ENCODE measurements around the gene CALCB.

The CALCB gene

GRCh38 chr11:15099267-15099666 is 25.9 kb downstream of the CALCB start:
- H3K4me1 ChIP-seq (ENCODE audit: insufficient read depth, low read length): no peaks in the 10 kb centered on the region

GRCh38 chr11:15101072-15101709 is 27.8 kb downstream of the CALCB start:
- Histone ChIP-seq H3K36me3 (ENCODE audit: insufficient read depth, low read length) (no peaks in the 10 kb centered on the region), H3K9me3 (ENCODE audit: control insufficient read depth, insufficient read depth, low read length) (no peaks in the 10 kb centered on the region), H3K4me1 (ENCODE audit: insufficient read depth, low read length) (no peaks in the 10 kb centered on the region), H3K9ac (ENCODE audit: low read depth, low read length) (no peak overlapping the region)

More at GRCh38 chr11:15099267-15099666, 25.9 kb downstream of the CALCB start:
- Histone ChIP-seq H3K9ac (ENCODE audit: low read depth, low read length) (no peak overlapping the region), H3K9me3 (ENCODE audit: control insufficient read depth, insufficient read depth, low read length) (no peaks in the 10 kb centered on the region), H3K36me3 (ENCODE audit: insufficient read depth, low read length) (no peaks in the 10 kb centered on the region)

- Histone ChIP-seq H3K9ac (ENCODE audit: low read depth, low read length) (no peak overlapping the region), H3K36me3 (ENCODE audit: insufficient read depth, low read length) (no peaks in the 10 kb centered on the region), H3K9me3 (ENCODE audit: control insufficient read depth, insufficient read depth, low read length) (no peaks in the 10 kb centered on the region), H3K4me1 (ENCODE audit: insufficient read depth, low read length) (no peaks in the 10 kb centered on the region)
Observed at GRCh38 chr11:15104166-15104565, 30.8 kb downstream of the CALCB start.

GRCh38 chr11:15106201-15106965 is 33.0 kb downstream of the CALCB start:
- H3K4me1 ChIP-seq (ENCODE audit: insufficient read depth, low read length): no peaks in the 10 kb centered on the region
- no peak overlapping the region for H3K9ac ChIP-seq (ENCODE audit: low read depth, low read length)
- H3K9me3 ChIP-seq (ENCODE audit: control insufficient read depth, insufficient read depth, low read length): no peaks in the 10 kb centered on the region
- H3K36me3 ChIP-seq (ENCODE audit: insufficient read depth, low read length): no peaks in the 10 kb centered on the region

- no peaks in the 10 kb centered on the region for H3K9me3 ChIP-seq (ENCODE audit: control insufficient read depth, insufficient read depth, low read length)
- no peaks in the 10 kb centered on the region for H3K36me3 ChIP-seq (ENCODE audit: insufficient read depth, low read length)
- no peaks in the 10 kb centered on the region for H3K4me1 ChIP-seq (ENCODE audit: insufficient read depth, low read length)
- no peak overlapping the region for H3K9ac ChIP-seq (ENCODE audit: low read depth, low read length)
Observed at GRCh38 chr11:15107730-15108515, 34.5 kb downstream of the CALCB start.

- no peaks in the 10 kb centered on the region for H3K36me3 ChIP-seq (ENCODE audit: insufficient read depth, low read length)
- H3K4me1 ChIP-seq (ENCODE audit: insufficient read depth, low read length): no peaks in the 10 kb centered on the region
- no peak overlapping the region for H3K9ac ChIP-seq (ENCODE audit: low read depth, low read length)
- no peaks in the 10 kb centered on the region for H3K9me3 ChIP-seq (ENCODE audit: control insufficient read depth, insufficient read depth, low read length)
Observed at GRCh38 chr11:15108592-15109130, 35.3 kb downstream of the CALCB start.

GRCh38 chr11:15109602-15110001 is 36.2 kb downstream of the CALCB start:
- Histone ChIP-seq H3K9ac (ENCODE audit: low read depth, low read length) (no peak overlapping the region), H3K36me3 (ENCODE audit: insufficient read depth, low read length) (no peaks in the 10 kb centered on the region), H3K4me1 (ENCODE audit: insufficient read depth, low read length) (no peaks in the 10 kb centered on the region), H3K9me3 (ENCODE audit: control insufficient read depth, insufficient read depth, low read length) (no peaks in the 10 kb centered on the region)

- H3K4me1 ChIP-seq (ENCODE audit: insufficient read depth, low read length): no peaks in the 10 kb centered on the region
- H3K9ac ChIP-seq (ENCODE audit: low read depth, low read length): no peak overlapping the region
Observed at GRCh38 chr11:15111215-15111614, 37.8 kb downstream of the CALCB start.

GRCh38 chr11:15112131-15112541 is 38.7 kb downstream of the CALCB start:
- H3K9me3 ChIP-seq (ENCODE audit: control insufficient read depth, insufficient read depth, low read length): no peaks in the 10 kb centered on the region
- H3K9ac ChIP-seq (ENCODE audit: low read depth, low read length): no peak overlapping the region
- no peaks in the 10 kb centered on the region for H3K4me1 ChIP-seq (ENCODE audit: insufficient read depth, low read length)
- H3K36me3 ChIP-seq (ENCODE audit: insufficient read depth, low read length): no peaks in the 10 kb centered on the region

More at GRCh38 chr11:15111215-15111614, 37.8 kb downstream of the CALCB start:
- H3K36me3 ChIP-seq (ENCODE audit: insufficient read depth, low read length): no peaks in the 10 kb centered on the region
- no peaks in the 10 kb centered on the region for H3K9me3 ChIP-seq (ENCODE audit: control insufficient read depth, insufficient read depth, low read length)

- H3K36me3 ChIP-seq (ENCODE audit: insufficient read depth, low read length): no peaks in the 10 kb centered on the region
- no peaks in the 10 kb centered on the region for H3K9me3 ChIP-seq (ENCODE audit: control insufficient read depth, insufficient read depth, low read length)
- no peaks in the 10 kb centered on the region for H3K4me1 ChIP-seq (ENCODE audit: insufficient read depth, low read length)
- H3K9ac ChIP-seq (ENCODE audit: low read depth, low read length): no peak overlapping the region
Observed at GRCh38 chr11:15113381-15113780, 40.0 kb downstream of the CALCB start.

GRCh38 chr11:15114501-15115475 is 41.4 kb downstream of the CALCB start, which contains the start of gene INSC:
Gene INSC (plus strand): TSS chr11:15114923. CDS start chr11:15149175, 34,252 bp downstream.
- peak within 1 kb of the TSS; percentile 49; the same call in 1 of the 2 replicates for H3K9ac ChIP-seq (ENCODE audit: low read depth, low read length)
- no peaks in the 10 kb centered on the region for H3K36me3 ChIP-seq (ENCODE audit: insufficient read depth, low read length)
- H3K9me3 ChIP-seq (ENCODE audit: control insufficient read depth, insufficient read depth, low read length): no peaks in the 10 kb centered on the region
- no peaks in the 10 kb centered on the region for H3K4me1 ChIP-seq (ENCODE audit: insufficient read depth, low read length)

- no peaks in the 10 kb centered on the region for H3K9me3 ChIP-seq (ENCODE audit: control insufficient read depth, insufficient read depth, low read length)
- H3K36me3 ChIP-seq (ENCODE audit: insufficient read depth, low read length): no peaks in the 10 kb centered on the region
- H3K9ac ChIP-seq (ENCODE audit: low read depth, low read length): no peak overlapping the region
- no peaks in the 10 kb centered on the region for H3K4me1 ChIP-seq (ENCODE audit: insufficient read depth, low read length)
Observed at GRCh38 chr11:15115686-15116085, 42.3 kb downstream of the CALCB start.

- Histone ChIP-seq H3K4me1 (ENCODE audit: insufficient read depth, low read length) (no peaks in the 10 kb centered on the region), H3K9me3 (ENCODE audit: control insufficient read depth, insufficient read depth, low read length) (no peaks in the 10 kb centered on the region), H3K36me3 (ENCODE audit: insufficient read depth, low read length) (no peaks in the 10 kb centered on the region), H3K9ac (ENCODE audit: low read depth, low read length) (no peak overlapping the region)
Observed at GRCh38 chr11:15117751-15118150, 44.4 kb downstream of the CALCB start.

Data from ES-I3 (cell line).